Measurements from ENCODE around the gene VSIG4. TPM values are rescaled to one million over a fixed set of nuclear protein-coding genes. Genes with fewer than 3 reads are reported as not detected.

VSIG4 gene
- total RNA-seq, 1 experiment from 2014 or later = not detected

GRCh38 chrX:65999563-66000148, 40.2 kb downstream of the VSIG4 start:
- H3K4me3 ChIP-seq (ENCODE audit: low read length) = no peak overlapping the region
- no peak overlapping the region for H3K4me2 ChIP-seq (ENCODE audit: low read length)
- no peaks in the 10 kb centered on the region for H3K4me1 ChIP-seq (ENCODE audit: insufficient read depth, low read length)
- no peak overlapping the region for H3K27ac ChIP-seq (ENCODE audit: low read length)
- H3K36me3 ChIP-seq (ENCODE audit: low read depth, low read length) = no peaks in the 10 kb centered on the region
- H4K20me1 ChIP-seq (ENCODE audit: low read length) = no peaks in the 10 kb centered on the region
- H3K27me3 ChIP-seq (ENCODE audit: low read length) = no peaks in the 10 kb centered on the region
- H3K9me2 ChIP-seq (replicated peaks; ENCODE audit: low read length) = no peaks in the 10 kb centered on the region
- no peak for DNase-seq
- H3K9ac ChIP-seq (ENCODE audit: low read length) = no peak overlapping the region
- H3K79me2 ChIP-seq (ENCODE audit: low read length) = no peaks in the 10 kb centered on the region
- intact Hi-C loops (cut with micrococcal nuclease) = no loop called here
- ChIA-PET CTCF (no interaction called here), POLR2A (ENCODE audit: unreplicated experiment) (no interaction called here)
- TF ChIP-seq EZH2 (IDR thresholded peaks at IDR 0.05; ENCODE audit: low read length, unreplicated experiment) (no peak), EZH2phosphoT487 (IDR thresholded peaks at IDR 0.05; ENCODE audit: borderline replicate concordance, low read length) (no peak)
- TF ChIP-seq, protein P1, sequence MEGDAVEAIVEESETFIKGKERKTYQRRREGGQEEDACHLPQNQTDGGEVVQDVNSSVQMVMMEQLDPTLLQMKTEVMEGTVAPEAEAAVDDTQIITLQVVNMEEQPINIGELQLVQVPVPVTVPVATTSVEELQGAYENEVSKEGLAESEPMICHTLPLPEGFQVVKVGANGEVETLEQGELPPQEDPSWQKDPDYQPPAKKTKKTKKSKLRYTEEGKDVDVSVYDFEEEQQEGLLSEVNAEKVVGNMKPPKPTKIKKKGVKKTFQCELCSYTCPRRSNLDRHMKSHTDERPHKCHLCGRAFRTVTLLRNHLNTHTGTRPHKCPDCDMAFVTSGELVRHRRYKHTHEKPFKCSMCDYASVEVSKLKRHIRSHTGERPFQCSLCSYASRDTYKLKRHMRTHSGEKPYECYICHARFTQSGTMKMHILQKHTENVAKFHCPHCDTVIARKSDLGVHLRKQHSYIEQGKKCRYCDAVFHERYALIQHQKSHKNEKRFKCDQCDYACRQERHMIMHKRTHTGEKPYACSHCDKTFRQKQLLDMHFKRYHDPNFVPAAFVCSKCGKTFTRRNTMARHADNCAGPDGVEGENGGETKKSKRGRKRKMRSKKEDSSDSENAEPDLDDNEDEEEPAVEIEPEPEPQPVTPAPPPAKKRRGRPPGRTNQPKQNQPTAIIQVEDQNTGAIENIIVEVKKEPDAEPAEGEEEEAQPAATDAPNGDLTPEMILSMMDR (conservative IDR thresholded peaks at IDR 0.05; ENCODE audit: low read depth, low read length) = no peak
- no peaks in the 10 kb centered on the region for H3F3A ChIP-seq (ENCODE audit: low read length, unreplicated experiment)
- no peaks in the 10 kb centered on the region for H3K9me3 ChIP-seq (ENCODE audit: low read length)
- ATAC-seq = no peak
- BruUV-seq (replicated peaks) = no TSS peak
- H2AFZ ChIP-seq (ENCODE audit: low read length) = no peak overlapping the region

DNA sequence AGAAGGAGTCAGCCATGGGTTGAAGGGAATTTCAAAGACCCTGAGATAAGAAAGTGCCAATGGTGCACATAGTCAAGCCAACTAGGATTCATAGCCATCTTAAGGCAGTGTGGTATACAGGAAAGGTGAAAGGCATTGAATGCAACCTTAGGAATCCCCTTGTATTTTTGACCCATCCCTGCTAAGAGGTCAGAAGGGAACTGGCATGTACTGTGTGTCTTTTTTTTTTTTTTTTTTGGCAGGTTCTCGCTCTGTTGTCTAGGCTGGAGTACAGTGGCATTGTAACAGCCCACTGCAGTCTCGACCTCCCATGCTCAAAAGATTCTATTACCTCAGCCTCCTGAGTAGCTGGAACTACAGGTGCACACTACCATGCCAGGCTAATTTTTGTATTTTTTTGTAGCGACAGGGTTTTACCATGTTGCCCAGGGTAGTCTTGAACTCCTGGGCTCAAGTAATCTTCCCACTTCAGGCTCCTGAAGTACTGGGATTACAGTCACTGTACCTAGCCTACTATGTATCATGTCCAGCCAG, 40.8 kb downstream of the VSIG4 start:
- Histone ChIP-seq H3K9me3 (ENCODE audit: low read length) (no peaks in the 10 kb centered on the region), H3K9ac (ENCODE audit: low read length) (no peak overlapping the region), H3K4me1 (ENCODE audit: insufficient read depth, low read length) (no peaks in the 10 kb centered on the region), H3K27me3 (ENCODE audit: low read length) (no peaks in the 10 kb centered on the region), H3K4me3 (ENCODE audit: low read length) (no peak overlapping the region), H3K4me2 (ENCODE audit: low read length) (no peak overlapping the region), H3K36me3 (ENCODE audit: low read depth, low read length) (no peaks in the 10 kb centered on the region), H3K79me2 (ENCODE audit: low read length) (no peaks in the 10 kb centered on the region), H4K20me1 (ENCODE audit: low read length) (no peaks in the 10 kb centered on the region), H3K9me2 (replicated peaks; ENCODE audit: low read length) (no peaks in the 10 kb centered on the region), H3F3A (ENCODE audit: low read length, unreplicated experiment) (no peaks in the 10 kb centered on the region), H3K27ac (ENCODE audit: low read length) (no peak overlapping the region), H2AFZ (ENCODE audit: low read length) (no peak overlapping the region)
- ATAC-seq (no peak), DNase-seq (no peak)
- CTCF ChIA-PET = no interaction called here
- BruUV-seq (replicated peaks) = no TSS peak
- intact Hi-C loops (cut with micrococcal nuclease) = no loop called here
- POLR2A ChIA-PET (ENCODE audit: unreplicated experiment) = no interaction called here
- TF ChIP-seq EZH2 (IDR thresholded peaks at IDR 0.05; ENCODE audit: low read length, unreplicated experiment) (no peak), EZH2phosphoT487 (IDR thresholded peaks at IDR 0.05; ENCODE audit: borderline replicate concordance, low read length) (no peak)

GRCh38 chrX:65997978-65998717, 41.7 kb downstream of the VSIG4 start:
- DNase-seq (no peak), ATAC-seq (no peak)
- Histone ChIP-seq H3K4me3 (ENCODE audit: low read length) (no peak overlapping the region), H3K9me2 (replicated peaks; ENCODE audit: low read length) (no peaks in the 10 kb centered on the region), H3K27ac (ENCODE audit: low read length) (no peak overlapping the region), H3K4me2 (ENCODE audit: low read length) (no peak overlapping the region), H3K9me3 (ENCODE audit: low read length) (no peaks in the 10 kb centered on the region), H3K36me3 (ENCODE audit: low read depth, low read length) (no peaks in the 10 kb centered on the region), H3K4me1 (ENCODE audit: insufficient read depth, low read length) (no peaks in the 10 kb centered on the region), H3K9ac (ENCODE audit: low read length) (no peak overlapping the region), H4K20me1 (ENCODE audit: low read length) (no peaks in the 10 kb centered on the region), H2AFZ (ENCODE audit: low read length) (no peak overlapping the region), H3K27me3 (ENCODE audit: low read length) (peaks cover 6% of the 10 kb centered on the region), H3F3A (ENCODE audit: low read length, unreplicated experiment) (no peaks in the 10 kb centered on the region), H3K79me2 (ENCODE audit: low read length) (no peaks in the 10 kb centered on the region)
- intact Hi-C loops (cut with micrococcal nuclease) = no loop called here
- BruUV-seq (replicated peaks) = no TSS peak
- CTCF ChIA-PET = no interaction called here
- POLR2A ChIA-PET (ENCODE audit: unreplicated experiment) = no interaction called here
- TF ChIP-seq EZH2 (IDR thresholded peaks at IDR 0.05; ENCODE audit: low read length, unreplicated experiment) = no peak
- TF ChIP-seq, protein P1 (conservative IDR thresholded peaks at IDR 0.05; ENCODE audit: low read depth, low read length) = no peak
- TF ChIP-seq EZH2phosphoT487 (IDR thresholded peaks at IDR 0.05; ENCODE audit: borderline replicate concordance, low read length) = no peak

Measured in PC-3 (cell line).